ENCODE measurements around the gene NAPB. TPM values are rescaled to one million over a fixed set of nuclear protein-coding genes. Genes with fewer than 3 reads are reported as not detected.

The NAPB gene
- total and polyA plus RNA-seq, 8 donors, result 2.3 to 11.7 (median 4.2) TPM

- Histone ChIP-seq H3K36me3 (no peaks in the 10 kb centered on the region), H3K27me3 (no peaks in the 10 kb centered on the region), H3K27ac (no peak overlapping the region), H3K9me3 (no peaks in the 10 kb centered on the region), H3K4me3 (no peak overlapping the region), H3K4me1 (no peaks in the 10 kb centered on the region)
- TF ChIP-seq, protein P1, sequence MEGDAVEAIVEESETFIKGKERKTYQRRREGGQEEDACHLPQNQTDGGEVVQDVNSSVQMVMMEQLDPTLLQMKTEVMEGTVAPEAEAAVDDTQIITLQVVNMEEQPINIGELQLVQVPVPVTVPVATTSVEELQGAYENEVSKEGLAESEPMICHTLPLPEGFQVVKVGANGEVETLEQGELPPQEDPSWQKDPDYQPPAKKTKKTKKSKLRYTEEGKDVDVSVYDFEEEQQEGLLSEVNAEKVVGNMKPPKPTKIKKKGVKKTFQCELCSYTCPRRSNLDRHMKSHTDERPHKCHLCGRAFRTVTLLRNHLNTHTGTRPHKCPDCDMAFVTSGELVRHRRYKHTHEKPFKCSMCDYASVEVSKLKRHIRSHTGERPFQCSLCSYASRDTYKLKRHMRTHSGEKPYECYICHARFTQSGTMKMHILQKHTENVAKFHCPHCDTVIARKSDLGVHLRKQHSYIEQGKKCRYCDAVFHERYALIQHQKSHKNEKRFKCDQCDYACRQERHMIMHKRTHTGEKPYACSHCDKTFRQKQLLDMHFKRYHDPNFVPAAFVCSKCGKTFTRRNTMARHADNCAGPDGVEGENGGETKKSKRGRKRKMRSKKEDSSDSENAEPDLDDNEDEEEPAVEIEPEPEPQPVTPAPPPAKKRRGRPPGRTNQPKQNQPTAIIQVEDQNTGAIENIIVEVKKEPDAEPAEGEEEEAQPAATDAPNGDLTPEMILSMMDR (IDR thresholded peaks at IDR 0.05), result no peak
- intact Hi-C loops (cut with DNase I), result no loop called here
- DNase-seq (no peak), FAIRE-seq (no peak), ATAC-seq (no peak)
- 41 to 53% methylated on average over 3 of the region's 3 CpGs for WGBS, 2 donors
Measured at GRCh38 chr20:23456409-23456808, 35.1 kb upstream of the NAPB start.

DNA sequence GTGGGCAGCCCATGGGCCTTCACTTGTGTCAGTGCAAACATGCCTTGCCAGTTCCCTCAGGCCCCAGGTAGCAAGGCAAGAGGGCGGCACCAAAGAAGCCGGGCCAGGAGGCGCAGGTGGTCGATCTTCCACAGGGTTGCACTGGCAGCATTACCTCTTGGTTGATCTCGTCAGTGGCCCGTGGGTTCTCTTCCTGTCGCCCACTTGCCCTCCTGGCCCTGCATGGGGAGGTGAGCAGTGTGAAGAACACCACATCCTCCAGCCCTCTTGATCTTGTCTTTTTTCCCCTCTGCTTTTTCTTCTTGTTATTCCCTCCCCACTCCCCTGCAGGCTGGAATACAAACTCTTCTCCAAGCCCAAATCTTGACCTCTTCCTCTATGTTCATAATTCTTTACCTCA lies 34.4 kb upstream of the NAPB start:
- TF ChIP-seq, protein P1 (IDR thresholded peaks at IDR 0.05), result no peak
- intact Hi-C loops (cut with DNase I), result no loop called here
- FAIRE-seq, result no peak
- Histone ChIP-seq H3K27ac (no peak overlapping the region), H3K4me3 (no peak overlapping the region), H3K27me3 (no peaks in the 10 kb centered on the region), H3K9me3 (no peaks in the 10 kb centered on the region), H3K36me3 (no peaks in the 10 kb centered on the region), H3K4me1 (no peaks in the 10 kb centered on the region)
- 79 to 84% methylated on average over 7 of the region's 7 CpGs for WGBS, 2 donors
- DNase-seq, result no peak
- no peak for ATAC-seq

GRCh38 chr20:23454816-23455215 lies 33.5 kb upstream of the NAPB start:
- Histone ChIP-seq H3K9me3 (no peaks in the 10 kb centered on the region), H3K4me3 (no peak overlapping the region), H3K4me1 (no peaks in the 10 kb centered on the region), H3K36me3 (no peaks in the 10 kb centered on the region), H3K27me3 (no peaks in the 10 kb centered on the region), H3K27ac (no peak overlapping the region)
- no peak for DNase-seq
- TF ChIP-seq, protein P1 (IDR thresholded peaks at IDR 0.05), result no peak
- no peak for ATAC-seq
- no peak for FAIRE-seq
- whole genome bisulfite sequencing, 2 donors, result 78 to 82% methylated on average over 1 of the region's 1 CpG
- intact Hi-C loops (cut with DNase I), result no loop called here

- ATAC-seq (no peak), DNase-seq (no peak), FAIRE-seq (no peak)
- H3K9me3 ChIP-seq, result no peaks in the 10 kb centered on the region
- no peaks in the 10 kb centered on the region for H3K27me3 ChIP-seq
- H3K27ac ChIP-seq, result no peak overlapping the region
- H3K36me3 ChIP-seq, result no peaks in the 10 kb centered on the region
- WGBS, 2 donors, result 78 to 85% methylated on average over 15 of the region's 15 CpGs
- intact Hi-C loops (cut with DNase I), result no loop called here
- TF ChIP-seq, protein P1 (IDR thresholded peaks at IDR 0.05), result no peak
- no peaks in the 10 kb centered on the region for H3K4me1 ChIP-seq
- no peak overlapping the region for H3K4me3 ChIP-seq
Measured at GRCh38 chr20:23453549-23454543, 32.6 kb upstream of the NAPB start.

GRCh38 chr20:23452776-23453175 lies 31.5 kb upstream of the NAPB start, which contains the start of gene CST11:
Gene CST11 (minus strand): TSS chr20:23452876. CDS start chr20:23452811, 65 bp downstream.
- intact Hi-C loops (cut with DNase I), result no loop called here
- Histone ChIP-seq H3K4me3 (no peak within 1 kb of the TSS), H3K27me3 (no peaks in the 10 kb centered on the region), H3K9me3 (no peaks in the 10 kb centered on the region), H3K36me3 (no peaks in the 10 kb centered on the region), H3K4me1 (no peaks in the 10 kb centered on the region), H3K27ac (no peak within 1 kb of the TSS)
- no peak for DNase-seq
- TF ChIP-seq, protein P1 (IDR thresholded peaks at IDR 0.05), result no peak
- no peak for ATAC-seq
- WGBS, 2 donors, result 29 to 34% methylated on average over 4 of the region's 4 CpGs
- FAIRE-seq, result no peak
